AG04450 (cell line): ENCODE data around the gene GIT2. TPM values are rescaled to one million over a fixed set of nuclear protein-coding genes. Genes with fewer than 3 reads are reported as not detected.
A peak's percentile ranks its signal among the peaks of the same experiment; 100 is the strongest.

Experiments
- CTCF ChIA-PET: fragments of 300-600, 350-600 bp; formaldehyde crosslinking; extraction: SDS; loops from one replicate; lab custom pipeline; 2022; ENCODE audit warnings: antibody characterized with exemption, inconsistent platforms; lab: Charles Lee
- POLR2A ChIA-PET: fragments of 350-600 bp; formaldehyde crosslinking; extraction: SDS; loops from one replicate; lab custom pipeline; 2021; ENCODE audit warnings: antibody characterized with exemption, inconsistent platforms; lab: Yijun Ruan, JAX
- DNase-seq: peaks from one replicate; pipeline ENCODE4 v3.0.0-alpha.2; 2011; ENCODE audit warnings: low read depth, low spot score
- H3K27ac ChIP-seq: one replicate; pipeline ENCODE4 v1.5.1; 2012; ENCODE audit warnings: low read depth, low read length, control low read depth
- H3K27me3 ChIP-seq: one replicate; pipeline ENCODE4 v1.6.0; 2012; ENCODE audit warnings: low read length; ENCODE audit not compliant: control insufficient read depth, insufficient read depth
- H3K4me3 ChIP-seq: 2 replicates; pipeline ENCODE4 v1.5.1; 2011; ENCODE audit warnings: mild to moderate bottlenecking, low read depth, low read length, control low read depth
- H3K9me3 ChIP-seq: 2 replicates; pipeline ENCODE4 v1.5.1; 2012; ENCODE audit warnings: low read length; ENCODE audit not compliant: control insufficient read depth, insufficient read depth
- polyA plus RNA-seq: library from polyadenylated mRNA; depleted of rRNA; stranded (reverse); fragments of >200 nt; gene quantifications from 2 replicates; pipeline ENCODE4 v1.2.3, GENCODE V29; 2011
- TF ChIP-seq, protein P1 (sequence below): IDR thresholded peaks from 2 replicates; pipeline ENCODE4 v1.5.1; 2011; ENCODE audit warnings: low read depth, low read length, control low read depth, inconsistent platforms

GIT2 gene
- polyA plus RNA-seq, 1 experiment, result 57.9 TPM

DNA sequence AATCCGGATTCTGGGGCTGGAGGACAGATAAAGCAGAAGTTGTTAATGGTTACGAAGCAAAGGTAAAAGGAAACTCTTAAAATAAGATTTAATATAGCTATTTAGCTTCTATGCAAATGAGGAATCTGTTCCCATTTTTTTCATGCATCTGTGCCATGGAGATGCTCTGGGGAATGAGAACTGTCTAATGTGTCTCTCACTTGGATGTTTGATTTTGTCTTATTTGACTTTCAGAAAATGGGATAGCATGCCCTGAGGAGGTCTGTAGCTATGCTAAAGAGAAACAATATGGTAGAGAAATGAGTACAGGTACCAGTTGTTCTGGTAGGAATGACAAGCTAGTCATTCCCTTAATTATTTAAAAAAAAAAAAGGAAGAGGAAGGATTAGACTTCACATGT is 27.9 kb upstream of the GIT2 start:
- DNase-seq, result no peak
- ChIA-PET CTCF (interaction anchor here (0.6 to 1.1 kb wide), 7 partner anchors 11 to 426 kb away, joined by 3 to 12 read pairs (median 4); partner anchors contain the start of gene ARPC3), POLR2A (interaction anchor here (0.6 to 2.1 kb wide), 6 partner anchors 14 to 281 kb away, joined by 3 to 18 read pairs (median 4); partner anchors contain the start of gene ANKRD13A)
- H3K4me3 ChIP-seq, result no peak overlapping the region
- H3K9me3 ChIP-seq, result no peaks in the 10 kb centered on the region
- TF ChIP-seq, protein P1, sequence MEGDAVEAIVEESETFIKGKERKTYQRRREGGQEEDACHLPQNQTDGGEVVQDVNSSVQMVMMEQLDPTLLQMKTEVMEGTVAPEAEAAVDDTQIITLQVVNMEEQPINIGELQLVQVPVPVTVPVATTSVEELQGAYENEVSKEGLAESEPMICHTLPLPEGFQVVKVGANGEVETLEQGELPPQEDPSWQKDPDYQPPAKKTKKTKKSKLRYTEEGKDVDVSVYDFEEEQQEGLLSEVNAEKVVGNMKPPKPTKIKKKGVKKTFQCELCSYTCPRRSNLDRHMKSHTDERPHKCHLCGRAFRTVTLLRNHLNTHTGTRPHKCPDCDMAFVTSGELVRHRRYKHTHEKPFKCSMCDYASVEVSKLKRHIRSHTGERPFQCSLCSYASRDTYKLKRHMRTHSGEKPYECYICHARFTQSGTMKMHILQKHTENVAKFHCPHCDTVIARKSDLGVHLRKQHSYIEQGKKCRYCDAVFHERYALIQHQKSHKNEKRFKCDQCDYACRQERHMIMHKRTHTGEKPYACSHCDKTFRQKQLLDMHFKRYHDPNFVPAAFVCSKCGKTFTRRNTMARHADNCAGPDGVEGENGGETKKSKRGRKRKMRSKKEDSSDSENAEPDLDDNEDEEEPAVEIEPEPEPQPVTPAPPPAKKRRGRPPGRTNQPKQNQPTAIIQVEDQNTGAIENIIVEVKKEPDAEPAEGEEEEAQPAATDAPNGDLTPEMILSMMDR, result no peak
- H3K27me3 ChIP-seq, result no peaks in the 10 kb centered on the region
- H3K27ac ChIP-seq, result peak overlapping the region; percentile 91

DNA sequence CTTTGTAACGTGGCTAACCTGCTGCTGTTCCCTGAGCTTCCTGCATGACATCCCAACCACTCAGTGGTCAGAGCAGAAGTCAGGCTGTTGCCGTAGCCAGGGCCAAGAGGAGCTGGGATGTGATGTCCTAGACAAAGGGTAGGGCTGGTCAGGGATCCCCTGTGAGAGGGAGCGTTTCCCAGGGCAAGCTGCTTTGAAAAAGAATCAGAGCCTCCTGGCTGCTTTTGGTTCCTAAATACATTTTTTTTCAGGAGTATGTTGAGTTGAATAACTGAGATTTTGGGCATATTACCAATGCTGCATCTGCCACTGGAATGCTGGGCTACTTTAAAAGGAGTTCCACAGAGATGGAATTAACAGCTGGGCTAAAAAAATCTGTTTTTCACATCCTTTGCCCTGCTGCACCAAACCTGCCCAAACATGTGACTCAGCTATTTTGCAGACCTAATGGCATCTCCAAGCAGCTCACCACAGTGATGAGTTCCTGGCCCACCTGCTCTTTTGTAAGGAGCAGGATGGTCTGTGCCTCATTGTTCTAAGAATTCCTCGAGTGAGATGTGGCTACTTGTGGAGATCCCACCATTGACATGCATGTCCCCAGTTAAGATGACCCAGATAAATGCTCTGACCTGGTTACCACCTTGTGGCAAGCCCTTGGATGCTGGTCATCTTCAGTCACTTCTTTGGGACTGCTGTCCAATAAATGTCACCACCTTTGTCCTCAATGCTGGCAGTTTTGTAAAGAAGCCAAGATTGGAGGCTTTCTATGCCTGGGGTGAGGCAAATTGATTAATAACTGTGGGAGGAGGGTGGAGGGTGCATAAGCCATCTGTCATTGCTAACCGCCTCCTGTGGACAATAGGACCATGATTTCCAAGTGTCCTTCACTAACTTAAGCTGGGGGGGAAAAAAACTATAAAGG is 27.2 kb upstream of the GIT2 start:
- peak; percentile 82 for DNase-seq

DNA sequence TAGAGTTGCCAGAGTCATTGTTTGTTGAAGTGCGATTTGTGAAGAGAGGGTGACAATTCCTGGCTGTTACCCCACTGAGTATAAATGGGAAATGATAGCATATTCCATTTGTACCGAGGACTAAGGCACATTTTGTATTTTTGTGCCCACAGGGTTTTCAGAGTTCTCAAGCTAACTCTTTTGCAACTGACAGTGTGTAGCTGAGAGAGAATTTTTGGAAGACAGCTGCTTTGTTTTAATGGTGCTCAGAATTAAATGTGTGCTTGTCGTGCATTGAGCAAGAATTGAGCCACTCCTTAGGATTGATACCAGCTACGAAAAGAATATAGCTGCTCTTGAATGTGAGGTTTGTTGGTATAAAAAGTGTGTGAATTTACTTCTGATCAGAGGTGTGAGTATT is 24.8 kb upstream of the GIT2 start:
- TF ChIP-seq, protein P1, result no peak

More for the DNA sequence above, 27.2 kb upstream of the GIT2 start:
- ChIA-PET CTCF (interaction anchor here (0.5 to 1.7 kb wide), 10 partner anchors 12 to 408 kb away, joined by 3 to 8 read pairs (median 4); no protein-coding TSS in a partner anchor), POLR2A (interaction anchor here (0.8 to 2.1 kb wide), 4 partner anchors 21 to 282 kb away, joined by 3 to 18 read pairs (median 6); partner anchors contain the start of gene ANKRD13A)
- no peaks in the 10 kb centered on the region for H3K27me3 ChIP-seq
- H3K27ac ChIP-seq, result peak overlapping the region; percentile 91
- no peak overlapping the region for H3K4me3 ChIP-seq
- H3K9me3 ChIP-seq, result no peaks in the 10 kb centered on the region
- TF ChIP-seq, protein P1, result no peak

DNA sequence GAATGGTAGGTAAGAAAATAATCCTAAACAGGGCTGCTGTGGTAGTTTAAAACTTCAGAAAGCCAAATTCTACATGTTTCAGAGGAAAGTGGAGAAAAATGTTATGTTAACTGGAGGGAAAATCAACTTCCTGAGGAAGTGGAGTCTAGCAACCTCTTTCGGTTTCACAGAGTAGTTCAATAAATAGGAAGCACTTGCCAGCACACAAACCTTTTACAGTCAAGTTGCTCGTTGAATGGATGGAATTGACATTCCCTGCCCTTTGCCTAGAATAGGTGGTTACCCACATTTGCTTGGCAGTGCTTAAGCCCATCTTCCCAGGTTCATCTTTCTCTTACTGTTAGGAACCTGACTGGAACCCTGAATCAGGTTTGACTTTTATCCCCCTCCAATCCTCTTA is 19.0 kb upstream of the GIT2 start:
- H3K27ac ChIP-seq, result no peak overlapping the region
- POLR2A ChIA-PET, result no interaction called here
- TF ChIP-seq, protein P1, result no peak
- DNase-seq, result no peak
- CTCF ChIA-PET, result no interaction called here
- H3K27me3 ChIP-seq, result no peaks in the 10 kb centered on the region
- H3K4me3 ChIP-seq, result no peak overlapping the region
- H3K9me3 ChIP-seq, result no peaks in the 10 kb centered on the region

More for the DNA sequence above, 24.8 kb upstream of the GIT2 start:
- Histone ChIP-seq H3K27me3 (no peaks in the 10 kb centered on the region), H3K9me3 (no peaks in the 10 kb centered on the region), H3K4me3 (no peak overlapping the region), H3K27ac (no peak overlapping the region)
- DNase-seq, result no peak
- CTCF ChIA-PET, result interaction anchor here (1.0 to 1.2 kb wide), 2 partner anchors 168 to 411 kb away, joined by 3 to 6 read pairs; no protein-coding TSS in a partner anchor
- POLR2A ChIA-PET, result no interaction called here

DNA sequence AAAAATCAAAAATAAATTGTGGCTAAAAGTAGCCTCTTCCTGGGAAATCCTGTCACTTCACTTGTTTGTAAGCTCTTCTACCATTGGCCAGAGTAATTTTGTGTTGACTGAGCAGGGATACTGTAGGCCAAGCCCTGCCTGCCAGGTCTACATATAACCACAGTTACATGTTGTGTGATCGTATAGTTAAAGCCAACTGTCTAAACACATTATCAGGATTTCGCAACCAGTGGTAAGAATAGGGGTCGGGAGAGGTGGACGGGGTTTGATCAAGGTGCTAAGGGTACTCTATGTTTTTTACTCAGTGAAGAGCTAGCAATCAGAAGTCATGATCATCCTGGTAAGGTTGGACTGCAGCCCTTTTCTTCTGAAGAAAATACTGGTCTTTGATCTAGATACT is 16.5 kb upstream of the GIT2 start:
- TF ChIP-seq, protein P1, result no peak
- Histone ChIP-seq H3K9me3 (no peaks in the 10 kb centered on the region), H3K27ac (no peak overlapping the region), H3K4me3 (no peak overlapping the region), H3K27me3 (no peaks in the 10 kb centered on the region)
- ChIA-PET POLR2A (no interaction called here), CTCF (no interaction called here)
- DNase-seq, result no peak
